ENCODE data around the gene HSPA2. TPM values are rescaled to one million over a fixed set of nuclear protein-coding genes. Genes with fewer than 3 reads are reported as not detected.

Gene HSPA2
- polyA plus RNA-seq, 2 donors, result 45.4 to 54.8 TPM

DNA sequence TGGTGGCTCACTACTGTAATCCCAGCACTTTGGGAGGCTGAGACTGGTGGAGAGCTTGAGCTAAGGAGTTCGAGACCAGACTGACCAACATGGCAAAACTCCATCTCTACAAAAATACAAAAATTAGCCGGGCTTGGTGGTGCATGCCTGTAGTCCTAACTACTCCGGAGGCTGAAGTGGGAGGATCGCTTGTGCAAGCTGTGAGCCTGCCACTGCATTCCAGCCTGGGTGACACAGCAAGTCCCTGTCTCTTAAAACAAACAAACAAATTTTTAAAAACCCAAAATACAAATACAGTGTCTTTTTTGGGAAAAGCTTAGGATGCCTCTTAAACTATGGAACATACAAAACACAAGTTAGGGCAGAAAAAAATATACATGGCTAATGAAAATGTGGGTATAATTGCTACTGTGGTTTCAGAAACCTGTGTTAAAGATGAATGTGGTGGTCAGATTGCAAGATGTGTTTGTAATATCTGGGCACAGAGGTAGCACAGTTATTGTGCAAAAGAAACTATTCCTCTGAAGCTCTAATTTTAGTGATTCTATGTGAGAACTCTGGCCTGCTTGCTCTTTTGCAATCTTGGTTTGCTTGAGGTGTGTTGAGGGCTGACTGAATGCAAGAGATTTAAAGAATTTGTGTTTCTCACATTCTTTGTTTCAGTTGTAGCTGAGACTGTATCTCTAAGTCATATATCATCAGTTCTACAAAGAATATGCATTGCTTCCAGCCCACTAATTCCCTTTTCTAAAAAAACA is 3.9 kb upstream of the HSPA2 start:
- no peak overlapping the region for H3K27ac ChIP-seq (ENCODE audit: low read depth in 2 of 2, low read length in 1 of 2)
- H3K27me3 ChIP-seq (ENCODE audit: control insufficient read depth in 1 of 2, insufficient read depth in 2 of 2, low read length in 2 of 2), result no peaks in the 10 kb centered on the region
- peaks cover 0 to 8% of the 10 kb centered on the region in 2 donors for H3K4me1 ChIP-seq (ENCODE audit: control insufficient read depth in 2 of 2, insufficient read depth in 2 of 2, low read length in 1 of 2)
- WGBS, 2 donors, result 83 to 90% methylated on average over 4 of the region's 4 CpGs
- H3K9me3 ChIP-seq (ENCODE audit: control insufficient read depth in 2 of 2, insufficient read depth in 1 of 2, low read depth in 1 of 2, low read length in 1 of 2), result peaks cover 0 to 6% of the 10 kb centered on the region in 2 donors
- no peaks in the 10 kb centered on the region for H3K36me3 ChIP-seq (ENCODE audit: control insufficient read depth in 2 of 2, insufficient read depth in 2 of 2, low read length in 1 of 2)
- no peak overlapping the region for H3K4me3 ChIP-seq (ENCODE audit: low read depth in 1 of 2, low read length in 2 of 2)

DNA sequence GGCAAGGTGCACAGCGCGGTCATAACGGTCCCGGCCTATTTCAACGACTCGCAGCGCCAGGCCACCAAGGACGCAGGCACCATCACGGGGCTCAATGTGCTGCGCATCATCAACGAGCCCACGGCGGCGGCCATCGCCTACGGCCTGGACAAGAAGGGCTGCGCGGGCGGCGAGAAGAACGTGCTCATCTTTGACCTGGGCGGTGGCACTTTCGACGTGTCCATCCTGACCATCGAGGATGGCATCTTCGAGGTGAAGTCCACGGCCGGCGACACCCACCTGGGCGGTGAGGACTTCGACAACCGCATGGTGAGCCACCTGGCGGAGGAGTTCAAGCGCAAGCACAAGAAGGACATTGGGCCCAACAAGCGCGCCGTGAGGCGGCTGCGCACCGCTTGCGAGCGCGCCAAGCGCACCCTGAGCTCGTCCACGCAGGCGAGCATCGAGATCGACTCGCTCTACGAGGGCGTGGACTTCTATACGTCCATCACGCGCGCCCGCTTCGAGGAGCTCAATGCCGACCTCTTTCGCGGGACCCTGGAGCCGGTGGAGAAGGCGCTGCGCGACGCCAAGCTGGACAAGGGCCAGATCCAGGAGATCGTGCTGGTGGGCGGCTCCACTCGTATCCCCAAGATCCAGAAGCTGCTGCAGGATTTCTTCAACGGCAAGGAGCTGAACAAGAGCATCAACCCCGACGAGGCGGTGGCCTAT is 875 bp downstream of the HSPA2 start:
- WGBS, 2 donors, result 13 to 18% methylated on average over 73 of the region's 73 CpGs
- H3K36me3 ChIP-seq (ENCODE audit: control insufficient read depth in 2 of 2, insufficient read depth in 2 of 2, low read length in 1 of 2), result no peaks in the 10 kb centered on the region
- peak overlapping the region; percentile 55 to 82 for H3K4me3 ChIP-seq (ENCODE audit: low read depth in 1 of 2, low read length in 2 of 2)
- H3K9me3 ChIP-seq (ENCODE audit: control insufficient read depth in 2 of 2, insufficient read depth in 1 of 2, low read depth in 1 of 2, low read length in 1 of 2), result peaks cover 0 to 6% of the 10 kb centered on the region in 2 donors
- no peaks in the 10 kb centered on the region for H3K27me3 ChIP-seq (ENCODE audit: control insufficient read depth in 1 of 2, insufficient read depth in 2 of 2, low read length in 2 of 2)
- peak overlapping the region; percentile 68 to 79 for H3K27ac ChIP-seq (ENCODE audit: low read depth in 2 of 2, low read length in 1 of 2)
- H3K4me1 ChIP-seq (ENCODE audit: control insufficient read depth in 2 of 2, insufficient read depth in 2 of 2, low read length in 1 of 2), result peaks cover 0 to 8% of the 10 kb centered on the region in 2 donors

DNA sequence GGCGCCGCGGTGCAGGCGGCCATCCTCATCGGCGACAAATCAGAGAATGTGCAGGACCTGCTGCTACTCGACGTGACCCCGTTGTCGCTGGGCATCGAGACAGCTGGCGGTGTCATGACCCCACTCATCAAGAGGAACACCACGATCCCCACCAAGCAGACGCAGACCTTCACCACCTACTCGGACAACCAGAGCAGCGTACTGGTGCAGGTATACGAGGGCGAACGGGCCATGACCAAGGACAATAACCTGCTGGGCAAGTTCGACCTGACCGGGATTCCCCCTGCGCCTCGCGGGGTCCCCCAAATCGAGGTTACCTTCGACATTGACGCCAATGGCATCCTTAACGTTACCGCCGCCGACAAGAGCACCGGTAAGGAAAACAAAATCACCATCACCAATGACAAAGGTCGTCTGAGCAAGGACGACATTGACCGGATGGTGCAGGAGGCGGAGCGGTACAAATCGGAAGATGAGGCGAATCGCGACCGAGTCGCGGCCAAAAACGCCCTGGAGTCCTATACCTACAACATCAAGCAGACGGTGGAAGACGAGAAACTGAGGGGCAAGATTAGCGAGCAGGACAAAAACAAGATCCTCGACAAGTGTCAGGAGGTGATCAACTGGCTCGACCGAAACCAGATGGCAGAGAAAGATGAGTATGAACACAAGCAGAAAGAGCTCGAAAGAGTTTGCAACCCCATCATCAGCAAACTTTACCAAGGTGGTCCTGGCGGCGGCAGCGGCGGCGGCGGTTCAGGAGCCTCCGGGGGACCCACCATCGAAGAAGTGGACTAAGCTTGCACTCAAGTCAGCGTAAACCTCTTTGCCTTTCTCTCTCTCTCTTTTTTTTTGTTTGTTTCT is 1.7 kb downstream of the HSPA2 start:
- H3K4me3 ChIP-seq (ENCODE audit: low read depth in 1 of 2, low read length in 2 of 2), result peak overlapping the region; percentile 55 to 82
- H3K27me3 ChIP-seq (ENCODE audit: control insufficient read depth in 1 of 2, insufficient read depth in 2 of 2, low read length in 2 of 2), result no peaks in the 10 kb centered on the region
- WGBS, 2 donors, result 5 to 8% methylated on average over 61 of the region's 61 CpGs
- peaks cover 0 to 6% of the 10 kb centered on the region in 2 donors for H3K9me3 ChIP-seq (ENCODE audit: control insufficient read depth in 2 of 2, insufficient read depth in 1 of 2, low read depth in 1 of 2, low read length in 1 of 2)
- peaks cover 0 to 8% of the 10 kb centered on the region in 2 donors for H3K4me1 ChIP-seq (ENCODE audit: control insufficient read depth in 2 of 2, insufficient read depth in 2 of 2, low read length in 1 of 2)
- peak overlapping the region; percentile 68 to 79 for H3K27ac ChIP-seq (ENCODE audit: low read depth in 2 of 2, low read length in 1 of 2)
- no peaks in the 10 kb centered on the region for H3K36me3 ChIP-seq (ENCODE audit: control insufficient read depth in 2 of 2, insufficient read depth in 2 of 2, low read length in 1 of 2)

DNA sequence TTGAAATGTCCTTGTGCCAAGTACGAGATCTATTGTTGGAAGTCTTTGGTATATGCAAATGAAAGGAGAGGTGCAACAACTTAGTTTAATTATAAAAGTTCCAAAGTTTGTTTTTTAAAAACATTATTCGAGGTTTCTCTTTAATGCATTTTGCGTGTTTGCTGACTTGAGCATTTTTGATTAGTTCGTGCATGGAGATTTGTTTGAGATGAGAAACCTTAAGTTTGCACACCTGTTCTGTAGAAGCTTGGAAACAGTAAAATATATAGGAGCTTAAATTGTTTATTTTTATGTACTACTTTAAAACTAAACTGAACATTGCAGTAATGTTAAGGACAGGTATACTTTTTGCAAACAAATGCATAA is 2.3 kb downstream of the HSPA2 start:
- peaks cover 0 to 6% of the 10 kb centered on the region in 2 donors for H3K9me3 ChIP-seq (ENCODE audit: control insufficient read depth in 2 of 2, insufficient read depth in 1 of 2, low read depth in 1 of 2, low read length in 1 of 2)
- H3K27me3 ChIP-seq (ENCODE audit: control insufficient read depth in 1 of 2, insufficient read depth in 2 of 2, low read length in 2 of 2), result no peaks in the 10 kb centered on the region
- peak overlapping the region; percentile 55 to 82 for H3K4me3 ChIP-seq (ENCODE audit: low read depth in 1 of 2, low read length in 2 of 2)
- H3K36me3 ChIP-seq (ENCODE audit: control insufficient read depth in 2 of 2, insufficient read depth in 2 of 2, low read length in 1 of 2), result no peaks in the 10 kb centered on the region
- H3K27ac ChIP-seq (ENCODE audit: low read depth in 2 of 2, low read length in 1 of 2), result peak overlapping the region in 1 of 2 donors; percentile 79
- H3K4me1 ChIP-seq (ENCODE audit: control insufficient read depth in 2 of 2, insufficient read depth in 2 of 2, low read length in 1 of 2), result peaks cover 0 to 8% of the 10 kb centered on the region in 2 donors
- whole genome bisulfite sequencing, 2 donors, result 25 to 28% methylated on average over 4 of the region's 4 CpGs

DNA sequence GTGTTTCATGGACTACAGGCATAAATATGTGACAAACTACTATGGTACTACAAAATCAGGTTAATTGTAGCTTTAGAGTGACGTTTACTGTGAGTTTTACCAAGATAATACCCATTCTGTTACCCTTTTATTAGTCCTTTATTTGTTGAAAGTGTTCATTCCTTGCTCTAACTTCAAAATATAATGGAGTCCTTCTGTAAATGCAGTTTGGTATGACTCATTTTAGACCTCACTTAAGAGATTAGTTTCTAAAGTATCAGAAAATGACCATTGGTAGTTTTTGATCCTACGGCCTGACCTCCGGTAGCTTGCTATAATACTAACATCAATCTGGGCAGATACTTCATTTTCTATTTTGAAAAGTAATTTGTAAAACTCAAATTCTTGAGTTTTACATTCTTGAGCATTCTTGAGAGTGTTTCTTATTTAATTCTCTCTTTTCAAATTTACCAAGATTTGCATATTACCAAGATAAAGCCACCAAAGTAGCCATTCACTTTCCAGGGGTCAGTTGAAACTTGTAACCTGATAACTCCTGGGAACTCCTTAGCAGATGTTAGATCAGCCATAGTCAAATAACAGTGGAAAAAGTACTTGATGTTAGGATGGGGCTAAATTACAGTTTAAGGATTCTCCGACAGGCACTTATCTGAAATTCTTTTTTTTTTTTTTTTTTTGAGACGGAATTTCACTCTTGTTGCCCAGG is 4.2 kb downstream of the HSPA2 start:
- H3K36me3 ChIP-seq (ENCODE audit: control insufficient read depth in 2 of 2, insufficient read depth in 2 of 2, low read length in 1 of 2), result no peaks in the 10 kb centered on the region
- whole genome bisulfite sequencing, 2 donors, result 35 to 51% methylated on average over 5 of the region's 5 CpGs
- peaks cover 0 to 8% of the 10 kb centered on the region in 2 donors for H3K4me1 ChIP-seq (ENCODE audit: control insufficient read depth in 2 of 2, insufficient read depth in 2 of 2, low read length in 1 of 2)
- H3K27ac ChIP-seq (ENCODE audit: low read depth in 2 of 2, low read length in 1 of 2), result no peak overlapping the region
- H3K4me3 ChIP-seq (ENCODE audit: low read depth in 1 of 2, low read length in 2 of 2), result peak overlapping the region in 1 of 2 donors; percentile 32
- H3K9me3 ChIP-seq (ENCODE audit: control insufficient read depth in 2 of 2, insufficient read depth in 1 of 2, low read depth in 1 of 2, low read length in 1 of 2), result peaks cover 0 to 6% of the 10 kb centered on the region in 2 donors
- no peaks in the 10 kb centered on the region for H3K27me3 ChIP-seq (ENCODE audit: control insufficient read depth in 1 of 2, insufficient read depth in 2 of 2, low read length in 2 of 2)

DNA sequence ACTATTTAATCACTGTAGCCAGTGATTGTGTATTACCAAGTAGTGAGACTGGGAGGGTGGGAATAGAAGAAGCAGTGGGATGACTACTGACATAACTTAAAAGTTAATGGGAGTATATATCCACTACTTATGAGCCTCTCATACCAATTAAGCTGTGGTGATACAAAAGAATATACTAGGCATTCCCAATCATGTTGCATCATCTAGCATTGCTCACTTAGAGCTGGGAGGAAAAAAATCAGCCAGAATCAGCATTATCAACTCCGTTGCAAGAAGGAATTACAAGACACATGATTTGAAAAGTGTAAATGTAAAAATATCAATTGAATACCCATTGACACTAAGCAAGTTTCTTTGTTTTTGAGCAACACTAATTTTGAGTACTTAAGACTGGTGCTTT is 8.5 kb downstream of the HSPA2 start:
- Histone ChIP-seq H3K9me3 (ENCODE audit: control insufficient read depth in 2 of 2, insufficient read depth in 1 of 2, low read depth in 1 of 2, low read length in 1 of 2) (no peaks in the 10 kb centered on the region), H3K4me3 (ENCODE audit: low read depth in 1 of 2, low read length in 2 of 2) (no peak overlapping the region), H3K27ac (ENCODE audit: low read depth in 2 of 2, low read length in 1 of 2) (no peak overlapping the region), H3K36me3 (ENCODE audit: control insufficient read depth in 2 of 2, insufficient read depth in 2 of 2, low read length in 1 of 2) (no peaks in the 10 kb centered on the region), H3K27me3 (ENCODE audit: control insufficient read depth in 1 of 2, insufficient read depth in 2 of 2, low read length in 2 of 2) (no peaks in the 10 kb centered on the region), H3K4me1 (ENCODE audit: control insufficient read depth in 2 of 2, insufficient read depth in 2 of 2, low read length in 1 of 2) (no peaks in the 10 kb centered on the region)
- WGBS, 2 donors, result 52 to 63% methylated on average over 1 of the region's 1 CpG

DNA sequence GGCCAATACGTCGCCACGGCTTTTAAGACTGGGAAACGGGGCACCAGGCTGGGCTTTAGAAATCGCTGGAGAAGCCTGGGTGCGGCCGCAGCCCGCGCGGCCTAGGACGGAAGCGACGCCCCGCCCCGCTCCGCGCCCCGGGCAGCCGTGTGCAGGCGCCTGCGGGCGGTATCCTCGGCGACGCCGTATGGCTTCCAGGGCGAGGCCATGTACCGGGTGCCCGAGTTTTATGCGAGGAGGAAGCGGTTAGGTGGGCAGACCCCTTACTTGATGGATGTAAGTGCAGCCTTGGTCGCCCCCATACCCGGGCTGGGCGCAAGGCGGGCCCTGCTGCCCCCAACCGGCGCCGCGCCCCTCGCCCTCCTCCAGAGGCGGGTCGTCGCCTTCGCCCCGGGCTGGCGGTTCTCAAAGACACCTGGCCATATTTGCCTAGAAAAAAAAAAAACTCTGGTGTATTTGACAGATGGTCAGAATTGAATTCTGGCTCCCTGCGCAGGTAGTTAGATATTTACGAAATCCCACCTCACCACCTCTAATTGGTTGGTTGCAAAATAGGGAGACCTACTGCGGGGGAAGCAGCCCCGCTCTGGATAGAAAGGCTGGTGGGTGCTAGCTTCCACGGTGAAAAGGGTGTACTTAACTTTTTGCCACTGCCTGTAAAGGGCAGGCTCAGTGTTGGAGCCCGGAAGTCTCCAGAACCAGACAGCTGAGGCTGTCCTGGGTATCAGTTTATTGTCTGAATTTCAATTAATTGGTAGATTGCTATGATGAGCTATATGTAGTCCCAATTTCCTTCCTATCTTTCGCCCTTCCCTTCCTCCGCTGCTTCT is 9.5 kb downstream of the HSPA2 start, which contains the start of gene PPP1R36:
Gene PPP1R36, plus strand, starts transcription at position 171 of the 830 bp plus-strand sequence. Its CDS starts 37 bp downstream, at position 208.
- Histone ChIP-seq H3K4me1 (ENCODE audit: control insufficient read depth in 2 of 2, insufficient read depth in 2 of 2, low read length in 1 of 2) (no peaks in the 10 kb centered on the region), H3K36me3 (ENCODE audit: control insufficient read depth in 2 of 2, insufficient read depth in 2 of 2, low read length in 1 of 2) (no peaks in the 10 kb centered on the region), H3K4me3 (ENCODE audit: low read depth in 1 of 2, low read length in 2 of 2) (peak within 1 kb of the TSS; percentile 17 to 31), H3K9me3 (ENCODE audit: control insufficient read depth in 2 of 2, insufficient read depth in 1 of 2, low read depth in 1 of 2, low read length in 1 of 2) (no peaks in the 10 kb centered on the region), H3K27ac (ENCODE audit: low read depth in 2 of 2, low read length in 1 of 2) (peak within 1 kb of the TSS; percentile 36 to 42), H3K27me3 (ENCODE audit: control insufficient read depth in 1 of 2, insufficient read depth in 2 of 2, low read length in 2 of 2) (no peaks in the 10 kb centered on the region)
- 6 to 10% methylated on average over 54 of the region's 54 CpGs for WGBS, 2 donors

DNA sequence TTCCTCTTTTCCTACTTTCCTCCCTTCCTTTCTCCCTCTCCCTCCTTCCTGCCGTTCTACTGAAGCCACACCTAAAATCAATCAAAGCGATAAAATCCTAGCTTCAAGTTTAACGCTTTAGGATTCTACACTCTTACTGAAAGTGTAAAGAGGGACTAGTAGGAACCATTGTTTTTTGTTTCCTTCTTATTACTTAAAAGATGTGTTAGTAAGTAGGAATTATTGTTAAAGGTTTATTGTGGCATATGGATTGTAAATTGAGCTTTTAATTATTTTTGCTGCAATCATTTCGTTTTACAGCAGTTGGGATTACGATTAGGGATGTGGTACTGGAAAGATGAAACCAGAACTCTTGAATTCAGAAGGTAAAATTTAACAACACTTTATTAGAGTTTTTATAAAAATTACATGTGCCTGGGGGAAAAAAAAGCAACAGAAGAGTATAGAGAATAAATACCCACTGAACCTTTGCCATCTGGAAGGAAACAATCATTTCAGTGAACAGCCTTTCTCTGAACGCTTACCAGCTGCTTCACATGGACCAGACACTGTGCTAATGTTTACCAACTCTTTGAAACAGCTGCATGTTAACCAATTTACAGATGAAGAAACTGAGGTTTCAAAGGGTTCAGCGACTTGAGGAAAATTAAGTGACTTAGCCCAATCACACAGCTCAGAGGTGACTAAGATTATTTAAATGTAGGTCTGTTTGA is 10.2 kb downstream of the HSPA2 start:
- Histone ChIP-seq H3K36me3 (ENCODE audit: control insufficient read depth in 2 of 2, insufficient read depth in 2 of 2, low read length in 1 of 2) (no peaks in the 10 kb centered on the region), H3K4me1 (ENCODE audit: control insufficient read depth in 2 of 2, insufficient read depth in 2 of 2, low read length in 1 of 2) (no peaks in the 10 kb centered on the region), H3K27me3 (ENCODE audit: control insufficient read depth in 1 of 2, insufficient read depth in 2 of 2, low read length in 2 of 2) (no peaks in the 10 kb centered on the region), H3K9me3 (ENCODE audit: control insufficient read depth in 2 of 2, insufficient read depth in 1 of 2, low read depth in 1 of 2, low read length in 1 of 2) (no peaks in the 10 kb centered on the region), H3K27ac (ENCODE audit: low read depth in 2 of 2, low read length in 1 of 2) (no peak overlapping the region), H3K4me3 (ENCODE audit: low read depth in 1 of 2, low read length in 2 of 2) (no peak overlapping the region)
- 42 to 48% methylated on average over 7 of the region's 7 CpGs for WGBS, 2 donors

Measured in esophagus (tissue), 2 donors.